Activated CD4-positive, alpha-beta T cell treated with anti-CD3 and anti-CD28 coated beads, Interleukin-2, amount 10 ng/mL, durations not matched to agents 24 days and 14 days (primary cell): ENCODE results near the gene CHMP2A. TPM values are rescaled to one million over a fixed set of nuclear protein-coding genes. Genes with fewer than 3 reads are reported as not detected.
"Not testable (repeated sequence)": the region's sequence is repeated elsewhere in the genome, so short reads cannot be mapped to it uniquely, and the experiment has no call there.

ENCODE experiments used
- DNase-seq: peaks from one replicate; pipeline ENCODE4 v3.0.0; 2022
- H3K27ac Mint-ChIP-seq: one replicate; pipeline ENCODE4 v1.8.0; 2022; ENCODE audit warnings: mild to moderate bottlenecking, mixed read lengths
- H3K27me3 Mint-ChIP-seq: one replicate; pipeline ENCODE4 v1.8.0; 2022; ENCODE audit warnings: mixed read lengths
- H3K36me3 Mint-ChIP-seq: one replicate; pipeline ENCODE4 v1.8.0; 2022; ENCODE audit warnings: low read depth, mild to moderate bottlenecking, mixed read lengths
- H3K4me1 Mint-ChIP-seq: one replicate; pipeline ENCODE4 v1.8.0; 2021; ENCODE audit warnings: mixed read lengths
- H3K4me3 Mint-ChIP-seq: one replicate; pipeline ENCODE4 v1.8.0; 2022; ENCODE audit warnings: mild to moderate bottlenecking, moderate library complexity, mixed read lengths
- H3K9me3 Mint-ChIP-seq: one replicate; pipeline ENCODE4 v1.8.0; 2021; ENCODE audit warnings: mixed read lengths
- intact Hi-C: fragments of 100-400 bp; cut with micrococcal nuclease; formaldehyde crosslinking; loops from one replicate; pipeline ENCODE4 v1.15.1; 2023
- total RNA-seq: library from RNA; stranded (reverse); gene quantifications from 2 replicates; pipeline ENCODE4 v1.2.3, GENCODE V29; 2022

CHMP2A gene
- total RNA-seq, 1 donor from 2014 or later: 108 TPM

- intact Hi-C loops: no loop called here
- Mint-ChIP-seq H3K36me3 (peaks cover 11% of the 10 kb centered on the region), H3K4me3 (no peak overlapping the region)
These were observed 44.6 kb downstream of the CHMP2A start for GRCh38 chr19:58510084-58510862.

GRCh38 chr19:58509731-58510083, 45.2 kb downstream of the CHMP2A start:
- Mint-ChIP-seq H3K27me3 (no peaks in the 10 kb centered on the region), H3K9me3 (no peaks in the 10 kb centered on the region), H3K4me1 (peaks cover 10% of the 10 kb centered on the region), H3K36me3 (peaks cover 8% of the 10 kb centered on the region), H3K4me3 (no peak overlapping the region), H3K27ac (no peak overlapping the region)
- no peak for DNase-seq
- intact Hi-C loops: no loop called here

More at GRCh38 chr19:58510084-58510862, 44.6 kb downstream of the CHMP2A start:
- Mint-ChIP-seq H3K27me3 (no peaks in the 10 kb centered on the region), H3K27ac (no peak overlapping the region), H3K9me3 (no peaks in the 10 kb centered on the region), H3K4me1 (peaks cover 12% of the 10 kb centered on the region)
- no peak for DNase-seq

- DNase-seq, H3K27ac Mint-ChIP-seq, intact Hi-C loops, H3K9me3 Mint-ChIP-seq, H3K4me3 Mint-ChIP-seq, H3K4me1 Mint-ChIP-seq, H3K36me3 Mint-ChIP-seq, H3K27me3 Mint-ChIP-seq: not testable (repeated sequence)
These were observed 47.2 kb downstream of the CHMP2A start for GRCh38 chr19:58507602-58508223.

Other genes starting within 250 kb of the CHMP2A start
- gene ERVK3-1, start 249.7 kb downstream of the CHMP2A start, total RNA-seq: 75.2 and 80.7 TPM in 2 replicates
- 4.2 and 4.6 TPM in 2 replicates for gene ZSCAN22, start 228.1 kb downstream of the CHMP2A start, total RNA-seq
- 7.6 and 7.7 TPM in 2 replicates for gene A1BG, start 201.6 kb downstream of the CHMP2A start, total RNA-seq
- 0.79 and 1.1 TPM in 2 replicates for gene ZNF497, start 192.4 kb downstream of the CHMP2A start, total RNA-seq
- 0.89 and 1.1 TPM in 2 replicates for gene ZNF837, start 174.1 kb downstream of the CHMP2A start, total RNA-seq
- 1,286 and 1,288 TPM in 2 replicates for gene RPS5, start 167.8 kb downstream of the CHMP2A start, total RNA-seq
- 0.54 and 1.1 TPM in 2 replicates for gene RNF225, start 159.4 kb downstream of the CHMP2A start, total RNA-seq
- 17.4 and 17.7 TPM in 2 replicates for gene ZNF584, start 146.5 kb downstream of the CHMP2A start, total RNA-seq
- 3.6 and 3.8 TPM in 2 replicates for gene ZNF132, start 115.0 kb downstream of the CHMP2A start, total RNA-seq
- 14.4 and 15.2 TPM in 2 replicates for gene ZNF324B, start 103.5 kb downstream of the CHMP2A start, total RNA-seq
- 13.6 and 14.7 TPM in 2 replicates for gene ZNF324, start 88.0 kb downstream of the CHMP2A start, total RNA-seq
- gene ZNF446, start 78.8 kb downstream of the CHMP2A start, total RNA-seq: 6.3 and 6.8 TPM in 2 replicates
- gene SLC27A5, start 43.1 kb downstream of the CHMP2A start, total RNA-seq: 24.6 and 27.0 TPM in 2 replicates
- 16.8 and 17.5 TPM in 2 replicates for gene ZBTB45, start 35.3 kb downstream of the CHMP2A start, total RNA-seq
- 689 and 698 TPM in 2 replicates for gene TRIM28, start 11.0 kb downstream of the CHMP2A start, total RNA-seq
- 161 and 175 TPM in 2 replicates for gene UBE2M, start 3.5 kb upstream of the CHMP2A start, total RNA-seq
- gene MZF1, start 18.2 kb upstream of the CHMP2A start, total RNA-seq: 21.6 and 23.7 TPM in 2 replicates